CD1c-positive myeloid dendritic cell (primary cell): ENCODE results near the gene CRYGB.

Experiments
- DNase-seq: peaks from one replicate; pipeline ENCODE4 v3.0.0-alpha.2; 2016; ENCODE audit errors: extremely low spot score

CRYGB gene

GRCh38 chr2:208146006-208146405 lies at the start of gene CRYGB:
TSS of gene CRYGB (minus strand) at chr2:208146158. CDS start at chr2:208146120, 38 bp downstream.
- DNase-seq: no peak

GRCh38 chr2:208195531-208195930 lies 49.6 kb upstream of the CRYGB start:
- DNase-seq: peak; percentile 8

GRCh38 chr2:208192611-208193236 lies 46.8 kb upstream of the CRYGB start:
- no peak for DNase-seq

- DNase-seq: no peak
Observed at GRCh38 chr2:208189810-208190503, 44.0 kb upstream of the CRYGB start, which contains the start of gene C2orf80. TSS of gene C2orf80 (minus strand) at chr2:208190030. CDS start at chr2:208186986, 3,044 bp downstream.

- no peak for DNase-seq
Observed at GRCh38 chr2:208189069-208189809, 43.3 kb upstream of the CRYGB start.

GRCh38 chr2:208186893-208187292 lies 40.9 kb upstream of the CRYGB start:
- DNase-seq: no peak

GRCh38 chr2:208186465-208186864 lies 40.5 kb upstream of the CRYGB start:
- no peak for DNase-seq

- DNase-seq: peak; percentile 70
Observed at GRCh38 chr2:208183972-208184705, 38.2 kb upstream of the CRYGB start.

GRCh38 chr2:208183526-208183925 lies 37.6 kb upstream of the CRYGB start:
- peak; percentile 59 for DNase-seq

GRCh38 chr2:208182835-208183234 lies 36.9 kb upstream of the CRYGB start:
- DNase-seq: peak; percentile 74

- no peak for DNase-seq
Observed at GRCh38 chr2:208179028-208179609, 33.2 kb upstream of the CRYGB start.

GRCh38 chr2:208175840-208176153 lies 29.8 kb upstream of the CRYGB start:
- no peak for DNase-seq

GRCh38 chr2:208175069-208175839 lies 29.3 kb upstream of the CRYGB start:
- peak; percentile 92 for DNase-seq

- no peak for DNase-seq
Observed at GRCh38 chr2:208174144-208174543, 28.2 kb upstream of the CRYGB start.

GRCh38 chr2:208172125-208172524 lies 26.2 kb upstream of the CRYGB start:
- peak; percentile 91 for DNase-seq

GRCh38 chr2:208164951-208165755 lies 19.2 kb upstream of the CRYGB start:
- no peak for DNase-seq

- no peak for DNase-seq
Observed at GRCh38 chr2:208163489-208163888, 17.5 kb upstream of the CRYGB start, which contains the start of gene CRYGA. TSS of gene CRYGA (minus strand) at chr2:208163589. CDS start at chr2:208163556, 33 bp downstream.

- DNase-seq: no peak
Observed at GRCh38 chr2:208156439-208156838, 10.5 kb upstream of the CRYGB start.

GRCh38 chr2:208153156-208153555 lies 7.2 kb upstream of the CRYGB start:
- no peak for DNase-seq

GRCh38 chr2:208150956-208151355 lies 5.0 kb upstream of the CRYGB start:
- peak; percentile 54 for DNase-seq
